SK-N-SH (cell line): ENCODE results near the gene CPEB4. TPM values are rescaled to one million over a fixed set of nuclear protein-coding genes. Genes with fewer than 3 reads are reported as not detected.

Experiments
- CTCF ChIA-PET: fragments of 300-600, 350-600 bp; formaldehyde crosslinking; extraction: SDS; loops from one replicate; lab custom pipeline; 2021; lab: Yijun Ruan, JAX
- POLR2A ChIA-PET: fragments of 350-600 bp; sonication (Branson Sonifier 250); formaldehyde crosslinking; extraction: SDS; loops from one replicate; lab custom pipeline; 2020; ENCODE audit warnings: antibody characterized with exemption, inconsistent platforms; lab: Yijun Ruan, JAX
- DNase-seq: peaks from one replicate; pipeline ENCODE4 v3.0.0; 2012
- H2AFZ ChIP-seq: fragments of 200-600 bp; sonication (generic); 2 replicates; pipeline ENCODE4 v1.8.1; 2016; ENCODE audit warnings: antibody characterized with exemption, mild to moderate bottlenecking, low read depth
- H3F3A ChIP-seq: fragments of 200-600 bp; sonication (generic); replicated peaks from 2 replicates; pipeline ENCODE3; 2016; ENCODE audit warnings: antibody characterized with exemption, mild to moderate bottlenecking; ENCODE audit not compliant: insufficient read depth
- H3K27ac ChIP-seq, 2 experiments: fragments of 200-500 bp in 1 of 2; fragments of 200-600 bp in 1 of 2; sonication (Bioruptor generic) in 1 of 2; sonication (generic), shearing (Covaris generic) in 1 of 2; 2 replicates each; pipeline versions ENCODE4 v1.5.1 to v1.6.1; 2014 to 2016; ENCODE audit warnings: low read depth in 2 of 2, inconsistent platforms in 1 of 2, low read length in 1 of 2, mild to moderate bottlenecking in 1 of 2, mixed read lengths in 1 of 2
- H3K27me3 ChIP-seq: fragments of 200-600 bp; sonication (generic), shearing (Covaris generic); 2 replicates; pipeline ENCODE4 v1.6.1; 2016; ENCODE audit warnings: mixed run types; ENCODE audit not compliant: insufficient read depth
- H3K36me3 ChIP-seq, 2 experiments: fragments of 200-500 bp in 1 of 2; fragments of 200-600 bp in 1 of 2; sonication (Bioruptor generic) in 1 of 2; sonication (generic) in 1 of 2; replicated peaks in 1 of 2; 2 replicates each; pipeline versions ENCODE3 to v1.5.1; 2014 to 2016; ENCODE audit warnings: low read length in 1 of 2, mild to moderate bottlenecking in 1 of 2; ENCODE audit not compliant: insufficient read depth in 2 of 2, control insufficient read depth in 1 of 2
- H3K4me1 ChIP-seq, 2 experiments: fragments of 200-500 bp in 1 of 2; fragments of 200-600 bp in 1 of 2; sonication (Bioruptor generic) in 1 of 2; sonication (generic), shearing (Covaris generic) in 1 of 2; 2 replicates each; pipeline versions ENCODE4 v1.5.1 to v1.6.1; 2014 to 2016; ENCODE audit warnings: low read depth in 1 of 2, low read length in 1 of 2, mixed run types in 1 of 2; ENCODE audit not compliant: insufficient read depth in 2 of 2, control insufficient read depth in 1 of 2
- H3K4me2 ChIP-seq: fragments of 200-600 bp; sonication (generic), shearing (Covaris generic); 2 replicates; pipeline ENCODE4 v1.6.1; 2017; ENCODE audit warnings: mixed run types
- H3K4me3 ChIP-seq, 2 experiments: fragments of 200-500 bp in 1 of 2; fragments of 200-600 bp in 1 of 2; sonication (Bioruptor generic) in 1 of 2; sonication (generic), shearing (Covaris generic) in 1 of 2; 2 replicates each; pipeline versions ENCODE4 v1.5.1 to v1.8.1; 2014 to 2016; ENCODE audit warnings: low read depth in 2 of 2, inconsistent platforms in 1 of 2, low read length in 1 of 2, mild to moderate bottlenecking in 1 of 2, mixed read lengths in 1 of 2, moderate library complexity in 1 of 2
- H3K79me2 ChIP-seq: fragments of 200-600 bp; sonication (generic); 2 replicates; pipeline ENCODE4 v1.8.1; 2017; ENCODE audit warnings: mild to moderate bottlenecking; ENCODE audit not compliant: insufficient read depth
- H3K9ac ChIP-seq: fragments of 200-600 bp; sonication (generic); 2 replicates; pipeline ENCODE4 v1.6.1; 2017; ENCODE audit warnings: mixed run types
- H3K9me2 ChIP-seq: fragments of 200-600 bp; sonication (generic); 2 replicates; pipeline ENCODE4 v1.6.1; 2017; ENCODE audit warnings: mixed run types
- H3K9me3 ChIP-seq: fragments of 200-600 bp; sonication (generic); 2 replicates; pipeline ENCODE4 v1.6.1; 2017; ENCODE audit warnings: mixed run types, mild to moderate bottlenecking, moderate library complexity
- H4K20me1 ChIP-seq: fragments of 200-600 bp; sonication (generic); 2 replicates; pipeline ENCODE4 v1.6.1; 2017; ENCODE audit warnings: mild to moderate bottlenecking, mixed run types; ENCODE audit not compliant: insufficient read depth
- CHD2 ChIP-seq: fragments of 150-350 bp; IDR thresholded peaks from 2 replicates; pipeline ENCODE4 v1.6.1; 2018; ENCODE audit warnings: low read length; ENCODE audit not compliant: partially characterized antibody
- EZH2phosphoT487 ChIP-seq: fragments of 200-600 bp; sonication (generic); IDR thresholded peaks from 2 replicates; pipeline ENCODE4 v1.6.1; 2017; ENCODE audit warnings: low read depth, mixed run types, mild to moderate bottlenecking, antibody characterized with exemption, moderate library complexity, borderline replicate concordance
- FOSL2 ChIP-seq: IDR thresholded peaks from 2 replicates; pipeline ENCODE4 v1.4.0; 2012; ENCODE audit warnings: low read depth, mild to moderate bottlenecking, moderate library complexity, borderline replicate concordance
- FOXJ3 ChIP-seq: sonication (generic); formaldehyde crosslinking; IDR thresholded peaks from 2 replicates; pipeline ENCODE4 v1.5.1; 2020; ENCODE audit warnings: mild to moderate bottlenecking, missing genetic modification reagents
- FOXM1 ChIP-seq: IDR thresholded peaks from 2 replicates; pipeline ENCODE4 v1.4.0; 2012; ENCODE audit warnings: low read depth, mild to moderate bottlenecking
- IRF3 ChIP-seq: fragments of 150-350 bp; IDR thresholded peaks from 2 replicates; pipeline ENCODE4 v1.6.1; 2016; ENCODE audit warnings: mild to moderate bottlenecking, low read depth, low read length
- MEF2A ChIP-seq: IDR thresholded peaks from 2 replicates; pipeline ENCODE4 v1.4.0; 2012; ENCODE audit warnings: low read depth, borderline replicate concordance
- NFIC ChIP-seq: IDR thresholded peaks from 2 replicates; pipeline ENCODE4 v1.4.0; 2012; ENCODE audit warnings: borderline replicate concordance
- NRF1 ChIP-seq: IDR thresholded peaks from 2 replicates; pipeline ENCODE4 v1.6.1; 2012; ENCODE audit warnings: low read depth, mild to moderate bottlenecking, low read length
- PBX3 ChIP-seq: IDR thresholded peaks from 2 replicates; pipeline ENCODE4; 2012
- RCOR1 ChIP-seq: fragments of 150-350 bp; IDR thresholded peaks from 2 replicates; pipeline ENCODE4 v1.6.1; 2017; ENCODE audit warnings: antibody characterized with exemption, low read length
- REST ChIP-seq: IDR thresholded peaks from 2 replicates; pipeline ENCODE4 v1.6.1; 2012; ENCODE audit warnings: mild to moderate bottlenecking, low read depth, low read length, moderate library complexity
- RFX5 ChIP-seq: IDR thresholded peaks from 2 replicates; pipeline ENCODE4 v1.6.1; 2012; ENCODE audit warnings: mild to moderate bottlenecking, improper control_type of control experiment, low read length
- RXRA ChIP-seq: IDR thresholded peaks from 2 replicates; pipeline ENCODE4 v1.4.0; 2012; ENCODE audit warnings: low read depth, mild to moderate bottlenecking, borderline replicate concordance
- TCF12 ChIP-seq: IDR thresholded peaks from 2 replicates; pipeline ENCODE4 v1.4.0; 2012
- TEAD4 ChIP-seq: IDR thresholded peaks from 2 replicates; pipeline ENCODE4 v1.4.0; 2012; ENCODE audit warnings: mild to moderate bottlenecking, borderline replicate concordance; ENCODE audit not compliant: insufficient read depth
- USF1 ChIP-seq: IDR thresholded peaks from 2 replicates; pipeline ENCODE4 v1.4.0; 2012; ENCODE audit warnings: low read depth, borderline replicate concordance
- ZBTB33 ChIP-seq: IDR thresholded peaks from 2 replicates; pipeline ENCODE4 v1.4.0; 2012; ENCODE audit warnings: low read depth, borderline replicate concordance
- WGBS: methylation state at CpG from one replicate; pipeline ENCODE4 v1.1.6; 2017; ENCODE audit warnings: low lambda C conversion rate; 5-methylcytosine and 5-hydroxymethylcytosine counted together
- polyA plus RNA-seq, 3 experiments: library from polyadenylated mRNA; depleted of rRNA; stranded (reverse); fragments of >200 nt; gene quantifications; 2 replicates each; pipeline ENCODE4 v1.2.3, GENCODE V29; 2012

The CPEB4 gene
- polyA plus RNA-seq, 1 of the 3 experiments (the other 2 are of a cell fraction): 6.8 TPM

GRCh38 chr5:173887610-173888472 lies at the start of gene CPEB4 (continued):
- no peak for TF ChIP-seq NRF1
- TF ChIP-seq TCF12: peak; percentile 40
- TF ChIP-seq FOSL2: no peak
- TF ChIP-seq EZH2phosphoT487: no peak
- peak; percentile 72 for TF ChIP-seq PBX3
- TF ChIP-seq FOXJ3: no peak
- TF ChIP-seq MEF2A: no peak
- TF ChIP-seq RFX5: peak; percentile 48; the same call in 1 of the 2 replicates
- TF ChIP-seq RCOR1: 0 out of 2 replicates have a peak, but pooled peaks have one; percentile 4
- peak; percentile 80 for TF ChIP-seq CHD2
- peak; percentile 92 for TF ChIP-seq USF1

- no peaks in the 10 kb centered on the region for H3K79me2 ChIP-seq
- no peaks in the 10 kb centered on the region for H4K20me1 ChIP-seq
- H3K9me2 ChIP-seq: no peaks in the 10 kb centered on the region
- no peaks in the 10 kb centered on the region for H3K36me3 ChIP-seq
- no peaks in the 10 kb centered on the region for H3K9me3 ChIP-seq
- CTCF ChIA-PET: interaction anchor here (1.1 kb wide), 1 partner anchor 9 kb away, joined by 6 read pairs; no protein-coding TSS in a partner anchor
- H3F3A ChIP-seq: no peaks in the 10 kb centered on the region
- H3K4me1 ChIP-seq: no peaks in the 10 kb centered on the region
- no peaks in the 10 kb centered on the region; the same call in 1 of the 2 replicates for H3K27me3 ChIP-seq
- H3K4me3 ChIP-seq: no peak overlapping the region
- no peak for DNase-seq
- no peak overlapping the region for H3K4me2 ChIP-seq
- 51% methylated on average over 5 of the region's 5 CpGs for WGBS
- POLR2A ChIA-PET: no interaction called here
- H2AFZ ChIP-seq: no peak overlapping the region
- no peak overlapping the region for H3K27ac ChIP-seq
- H3K9ac ChIP-seq: no peak overlapping the region
- no peak for TF ChIP-seq TEAD4
- TF ChIP-seq NFIC: no peak
- no peak for TF ChIP-seq RCOR1
- TF ChIP-seq IRF3: no peak
- no peak for TF ChIP-seq RXRA
- no peak for TF ChIP-seq FOXM1
- no peak for TF ChIP-seq ZBTB33
- TF ChIP-seq CHD2: no peak
- TF ChIP-seq REST: no peak
- no peak for TF ChIP-seq PBX3
- no peak for TF ChIP-seq FOSL2
Measured at GRCh38 chr5:173839117-173839713, 48.9 kb upstream of the CPEB4 start.
